OCI-LY7 (cell line): ENCODE measurements around the gene PLK5. TPM values are rescaled to one million over a fixed set of nuclear protein-coding genes. Genes with fewer than 3 reads are reported as not detected.
A peak's percentile ranks its signal among the peaks of the same experiment; 100 is the strongest.

ENCODE experiments used
- BruUV-seq: library from RNA; stranded (reverse); fragments of 400-500 nt; replicated peaks from 2 replicates; lab custom pipeline; 2021; lab: Mats Ljungman, UMichigan
- CTCF ChIA-PET: fragments of 300-600 bp; sonication (Branson Sonifier 250); formaldehyde crosslinking; loops from one replicate; lab custom pipeline; 2022; ENCODE audit warnings: antibody characterized with exemption; ENCODE audit not compliant: unreplicated experiment; lab: Charles Lee
- POLR2A ChIA-PET: fragments of 300-600 bp; sonication (Branson Sonifier 250); formaldehyde crosslinking; loops from one replicate; lab custom pipeline; 2022; ENCODE audit warnings: antibody characterized with exemption; lab: Charles Lee
- DNase-seq: peaks from one replicate; pipeline ENCODE4 v3.0.0-alpha.2; 2015; ENCODE audit warnings: low spot score
- H2AFZ ChIP-seq: fragments of 200-600 bp; sonication (generic), shearing (Covaris generic); 2 replicates; pipeline ENCODE4 v1.6.1; 2014; ENCODE audit warnings: mild to moderate bottlenecking, antibody characterized with exemption, low read length, moderate library complexity
- H3K27ac ChIP-seq: fragments of 200-600 bp; sonication (generic); 2 replicates; pipeline ENCODE4 v1.5.1; 2014; ENCODE audit warnings: mixed run types, low read depth, mild to moderate bottlenecking, moderate library complexity, low read length, inconsistent platforms; ENCODE audit not compliant: poor library complexity, severe bottlenecking
- H3K36me3 ChIP-seq: fragments of 200-600 bp; sonication (generic); 2 replicates; pipeline ENCODE4 v1.6.1; 2014; ENCODE audit warnings: mild to moderate bottlenecking, antibody characterized with exemption, low read length, moderate library complexity, mixed read lengths; ENCODE audit not compliant: insufficient read depth
- H3K4me1 ChIP-seq: fragments of 200-600 bp; sonication (generic); 2 replicates; pipeline ENCODE4 v1.5.1; 2014; ENCODE audit warnings: mild to moderate bottlenecking, low read length; ENCODE audit not compliant: insufficient read depth, poor library complexity, severe bottlenecking
- H3K4me2 ChIP-seq: fragments of 200-600 bp; sonication (generic); 2 replicates; pipeline ENCODE4 v1.6.1; 2014; ENCODE audit warnings: mild to moderate bottlenecking, low read length
- H3K4me3 ChIP-seq: fragments of 200-600 bp; sonication (generic); 2 replicates; pipeline ENCODE4 v1.5.1; 2014; ENCODE audit warnings: mild to moderate bottlenecking, low read depth, low read length; ENCODE audit not compliant: poor library complexity, severe bottlenecking
- H3K79me2 ChIP-seq: fragments of 200-600 bp; sonication (generic); 2 replicates; pipeline ENCODE4 v1.6.1; 2016; ENCODE audit warnings: low read depth, mild to moderate bottlenecking, low read length, moderate library complexity, mixed read lengths; ENCODE audit not compliant: insufficient read depth
- H3K9me2 ChIP-seq: fragments of 200-600 bp; sonication (generic); 2 replicates; pipeline ENCODE4 v1.6.1; 2016; ENCODE audit warnings: mild to moderate bottlenecking, low read length, mixed read lengths; ENCODE audit not compliant: insufficient read depth
- H3K9me3 ChIP-seq: fragments of 200-600 bp; sonication (generic); 2 replicates; pipeline ENCODE4 v1.6.1; 2014; ENCODE audit warnings: mild to moderate bottlenecking, mixed run types, low read length, mixed read lengths
- H4K20me1 ChIP-seq: fragments of 200-600 bp; sonication (generic); 2 replicates; pipeline ENCODE4 v1.6.1; 2014; ENCODE audit warnings: mild to moderate bottlenecking, antibody characterized with exemption, low read length, moderate library complexity, mixed read lengths; ENCODE audit not compliant: insufficient read depth
- EZH2phosphoT487 ChIP-seq: fragments of 200-600 bp; sonication (generic); IDR thresholded peaks from 2 replicates; pipeline ENCODE4 v1.6.1; 2018; ENCODE audit warnings: low read depth, borderline replicate concordance, mild to moderate bottlenecking, mixed run types, antibody characterized with exemption, low read length, moderate library complexity, mixed read lengths
- intact Hi-C: fragments of 100-400 bp; cut with micrococcal nuclease; formaldehyde crosslinking; loops from one replicate; pipeline ENCODE4 v1.10.0; 2022; ENCODE audit not compliant: unreplicated experiment
- total RNA-seq, 2 experiments: library from RNA; depleted of rRNA in 1 of 2; stranded (reverse); fragments of >200 nt in 1 of 2; shearing (Covaris generic) in 1 of 2; gene quantifications; 2 replicates each; pipeline ENCODE4 v1.2.3, GENCODE V29; 2014 to 2022
- TF ChIP-seq, protein P1 (sequence below): fragments of 200-600 bp; sonication (generic); conservative IDR thresholded peaks from 2 replicates; pipeline ENCODE4 v1.5.1; 2014; ENCODE audit warnings: mild to moderate bottlenecking, antibody characterized with exemption, low read length, moderate library complexity, mixed read lengths

The PLK5 gene
- total RNA-seq, 2 experiments from 2014 or later: 0.17 TPM; not detected in 1

DNA sequence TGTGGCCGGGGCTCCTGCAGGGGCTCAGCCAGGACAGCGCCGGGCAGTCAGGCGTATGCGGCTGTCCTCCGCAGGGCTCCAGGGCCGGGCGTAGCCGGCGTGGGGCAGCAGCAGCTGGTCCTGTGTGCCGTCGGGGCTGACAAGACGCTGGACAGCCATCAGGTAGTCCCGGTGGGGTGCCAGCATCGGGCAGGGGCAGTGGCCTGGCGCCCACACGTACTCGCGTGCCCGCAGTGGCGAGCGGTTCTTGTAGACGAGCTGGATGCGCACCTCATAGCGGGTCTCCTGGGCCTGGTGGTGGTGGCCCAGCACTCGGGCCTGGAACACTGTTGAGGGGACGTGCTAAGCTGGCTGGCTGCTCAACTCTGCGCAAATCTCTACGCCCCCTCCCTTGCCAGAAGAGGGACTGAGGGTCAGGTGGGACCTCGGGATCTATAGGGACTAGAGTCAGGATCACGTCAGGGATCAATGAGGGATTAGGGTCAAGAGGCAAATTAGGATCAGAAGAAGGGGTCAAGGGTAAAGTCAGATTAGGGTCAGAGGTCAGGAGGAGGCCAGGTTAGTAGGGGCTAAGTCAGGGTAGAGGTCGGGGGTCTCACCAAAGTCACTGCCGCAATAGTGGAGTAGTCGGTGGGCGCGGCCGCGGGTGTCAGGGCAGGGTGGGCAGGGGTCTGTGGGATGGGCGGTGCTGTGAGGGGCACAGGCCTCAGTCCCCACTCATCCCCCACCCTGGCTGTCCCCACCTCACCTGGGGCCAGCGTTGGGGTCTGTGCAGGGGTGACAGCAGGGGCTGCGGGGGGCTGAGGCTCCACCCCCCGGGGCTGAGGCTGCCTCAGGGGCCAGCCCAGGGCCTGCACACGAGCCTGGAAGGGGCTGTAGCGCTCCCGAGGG is 17.6 kb upstream of the PLK5 start:
- CTCF ChIA-PET: no interaction called here
- BruUV-seq: no TSS peak
- Histone ChIP-seq H3K36me3 (no peaks in the 10 kb centered on the region), H4K20me1 (no peaks in the 10 kb centered on the region), H2AFZ (no peak overlapping the region), H3K4me1 (peaks cover 4% of the 10 kb centered on the region), H3K4me2 (no peak overlapping the region), H3K9me2 (no peaks in the 10 kb centered on the region), H3K4me3 (no peak overlapping the region), H3K79me2 (no peaks in the 10 kb centered on the region), H3K9me3 (no peaks in the 10 kb centered on the region), H3K27ac (no peak overlapping the region)
- POLR2A ChIA-PET: interaction anchor here (0.5 kb wide), 1 partner anchor 11 kb away, joined by 3 read pairs; no protein-coding TSS in a partner anchor
- intact Hi-C loops: no loop called here
- TF ChIP-seq, protein P1, sequence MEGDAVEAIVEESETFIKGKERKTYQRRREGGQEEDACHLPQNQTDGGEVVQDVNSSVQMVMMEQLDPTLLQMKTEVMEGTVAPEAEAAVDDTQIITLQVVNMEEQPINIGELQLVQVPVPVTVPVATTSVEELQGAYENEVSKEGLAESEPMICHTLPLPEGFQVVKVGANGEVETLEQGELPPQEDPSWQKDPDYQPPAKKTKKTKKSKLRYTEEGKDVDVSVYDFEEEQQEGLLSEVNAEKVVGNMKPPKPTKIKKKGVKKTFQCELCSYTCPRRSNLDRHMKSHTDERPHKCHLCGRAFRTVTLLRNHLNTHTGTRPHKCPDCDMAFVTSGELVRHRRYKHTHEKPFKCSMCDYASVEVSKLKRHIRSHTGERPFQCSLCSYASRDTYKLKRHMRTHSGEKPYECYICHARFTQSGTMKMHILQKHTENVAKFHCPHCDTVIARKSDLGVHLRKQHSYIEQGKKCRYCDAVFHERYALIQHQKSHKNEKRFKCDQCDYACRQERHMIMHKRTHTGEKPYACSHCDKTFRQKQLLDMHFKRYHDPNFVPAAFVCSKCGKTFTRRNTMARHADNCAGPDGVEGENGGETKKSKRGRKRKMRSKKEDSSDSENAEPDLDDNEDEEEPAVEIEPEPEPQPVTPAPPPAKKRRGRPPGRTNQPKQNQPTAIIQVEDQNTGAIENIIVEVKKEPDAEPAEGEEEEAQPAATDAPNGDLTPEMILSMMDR: no peak
- no peak for TF ChIP-seq EZH2phosphoT487
- DNase-seq: no peak

DNA sequence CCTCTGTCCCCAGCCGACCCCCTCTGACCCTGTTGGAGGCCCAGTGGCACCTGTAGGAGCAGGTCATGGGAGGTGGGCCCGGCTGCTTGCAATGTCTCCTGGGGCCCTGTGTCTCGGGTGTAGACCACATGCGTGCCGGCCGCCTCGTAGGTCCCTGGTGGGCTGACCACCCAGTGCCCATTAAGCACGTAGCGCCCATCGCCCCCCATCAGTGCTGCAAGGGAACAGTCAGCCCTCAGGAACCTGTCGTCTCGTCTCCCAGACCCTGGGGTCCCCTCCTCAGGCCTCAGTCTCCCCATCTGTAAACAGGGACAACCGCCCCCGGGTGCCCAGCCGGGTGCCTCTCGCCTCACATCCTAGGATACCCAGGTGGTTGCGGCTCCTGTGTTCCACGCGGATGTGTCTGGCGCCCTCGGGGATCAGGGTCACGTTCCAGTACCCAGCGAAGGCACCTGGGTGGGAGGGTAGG is 16.7 kb upstream of the PLK5 start:
- ChIA-PET CTCF (no interaction called here), POLR2A (no interaction called here)
- Histone ChIP-seq H3K4me2 (no peak overlapping the region), H3K4me1 (peaks cover 4% of the 10 kb centered on the region), H3K79me2 (no peaks in the 10 kb centered on the region), H3K36me3 (no peaks in the 10 kb centered on the region), H3K27ac (no peak overlapping the region), H3K9me2 (no peaks in the 10 kb centered on the region), H3K9me3 (no peaks in the 10 kb centered on the region), H3K4me3 (peak overlapping the region; percentile 68), H2AFZ (peak overlapping the region; percentile 86; the same call in 1 of the 2 replicates), H4K20me1 (no peaks in the 10 kb centered on the region)
- DNase-seq: no peak
- intact Hi-C loops: no loop called here
- TF ChIP-seq, protein P1: no peak
- TF ChIP-seq EZH2phosphoT487: no peak
- no TSS peak for BruUV-seq
